Lower leg skin (tissue), 4 donors: Measurements from ENCODE around the gene SCUBE1. TPM values are rescaled to one million over a fixed set of nuclear protein-coding genes. Genes with fewer than 3 reads are reported as not detected.

ENCODE experiments used
- DNase-seq, 2 donors: peaks; one replicate each; pipeline ENCODE4 v3.0.0-alpha.2; 2019; ENCODE audit warnings: low spot score in 2 of 2
- H3K4me3 ChIP-seq: fragments of 200-600 bp; sonication (generic); 2 replicates; pipeline ENCODE4 v1.5.1; 2017; ENCODE audit warnings: mild to moderate bottlenecking, low read depth; ENCODE audit not compliant: poor library complexity, severe bottlenecking
- CTCF ChIP-seq, 3 donors: fragments of 450-650 bp; IDR thresholded peaks; one replicate each; pipeline ENCODE4 v1.5.1; 2016; ENCODE audit warnings: antibody characterized with exemption in 3 of 3, mild to moderate bottlenecking in 3 of 3, moderate library complexity in 2 of 3
- POLR2A ChIP-seq, 2 donors: fragments of 450-650 bp; IDR thresholded peaks; one replicate each; pipeline ENCODE4 v1.6.1; 2016 to 2017; ENCODE audit warnings: antibody characterized with exemption in 2 of 2, mild to moderate bottlenecking in 1 of 2, moderate library complexity in 1 of 2
- WGBS, 2 donors: methylation state at CpG; one replicate each; pipeline ENCODE4 v1.1.5; 2018; 5-methylcytosine and 5-hydroxymethylcytosine counted together
- intact Hi-C: fragments of 100-400 bp; cut with DNase I; formaldehyde crosslinking; loops from one replicate; pipeline ENCODE4 v1.15.0; 2023; ENCODE audit warnings: low total_unique reads
- total RNA-seq, 4 donors: library from RNA; depleted of rRNA; stranded (reverse); fragments of >200 nt; gene quantifications; one replicate each; pipeline ENCODE4 v1.1.0, GENCODE V29; 2016

Gene SCUBE1
- 1 to 10 TPM in 1 of 4 donors, under 1 TPM in 3; 0.20 to 1.1 (median 0.28) TPM for total RNA-seq

- WGBS, 2 donors = 1% methylated on average over 14 of the region's 56 CpGs; no CpG with 5 or more reads in 1 of the 2 donors
- no peak within 1 kb of the TSS for H3K4me3 ChIP-seq
- intact Hi-C loops = no loop called here
- TF ChIP-seq POLR2A (IDR thresholded peaks at IDR 0.05) (no peak), CTCF (IDR thresholded peaks at IDR 0.05) (no peak)
- no peak for DNase-seq
Observed at GRCh38 chr22:43343262-43343669, at the start of gene SCUBE1. Gene SCUBE1 (minus strand): TSS chr22:43343372. CDS start chr22:43343261, 111 bp downstream.

GRCh38 chr22:43392385-43392989 is 49.3 kb upstream of the SCUBE1 start:
- TF ChIP-seq POLR2A (IDR thresholded peaks at IDR 0.05) (no peak), CTCF (IDR thresholded peaks at IDR 0.05) (no peak)
- WGBS, 2 donors = 83 to 84% methylated on average over 9 of the region's 9 CpGs
- DNase-seq = no peak
- no peak overlapping the region for H3K4me3 ChIP-seq
- intact Hi-C loops = no loop called here

- no peak for DNase-seq
- TF ChIP-seq CTCF (IDR thresholded peaks at IDR 0.05) = no peak
- TF ChIP-seq POLR2A (IDR thresholded peaks at IDR 0.05) = no peak
- H3K4me3 ChIP-seq = no peak overlapping the region
- WGBS, 2 donors = 80 to 82% methylated on average over 3 of the region's 3 CpGs
- intact Hi-C loops = no loop called here
Observed at GRCh38 chr22:43391306-43391705, 48.1 kb upstream of the SCUBE1 start.

- WGBS, 2 donors = 63 to 93% methylated on average over 4 of the region's 4 CpGs
- no peak for DNase-seq
- no peak overlapping the region for H3K4me3 ChIP-seq
- intact Hi-C loops = no loop called here
- TF ChIP-seq CTCF (IDR thresholded peaks at IDR 0.05) (no peak), POLR2A (IDR thresholded peaks at IDR 0.05) (no peak)
Observed at GRCh38 chr22:43390872-43391271, 47.7 kb upstream of the SCUBE1 start.

- 91 to 94% methylated on average over 3 of the region's 3 CpGs for WGBS, 2 donors
Observed at GRCh38 chr22:43390166-43390565, 47.0 kb upstream of the SCUBE1 start.

More at GRCh38 chr22:43390166-43390565, 47.0 kb upstream of the SCUBE1 start:
- no peak for DNase-seq
- H3K4me3 ChIP-seq = no peak overlapping the region
- TF ChIP-seq CTCF (IDR thresholded peaks at IDR 0.05) (no peak), POLR2A (IDR thresholded peaks at IDR 0.05) (no peak)
- intact Hi-C loops = no loop called here
